Muscle of leg (tissue), 11 donors: ENCODE data around the gene SYNGAP1. TPM values are rescaled to one million over a fixed set of nuclear protein-coding genes. Genes with fewer than 3 reads are reported as not detected.
"Not testable (repeated sequence)": the region's sequence is repeated elsewhere in the genome, so short reads cannot be mapped to it uniquely, and the experiment has no call there.

Experiments
- DNase-seq: peaks from one replicate; pipeline ENCODE4 v3.0.0; 2013
- H3K27ac ChIP-seq: one replicate; pipeline ENCODE4 v1.5.1; 2013; ENCODE audit warnings: mild to moderate bottlenecking, low read length, control low read depth
- H3K27me3 ChIP-seq: one replicate; pipeline ENCODE4 v1.6.1; 2013; ENCODE audit warnings: low read length; ENCODE audit not compliant: control insufficient read depth, insufficient read depth
- H3K36me3 ChIP-seq: one replicate; pipeline ENCODE4 v1.6.1; 2013; ENCODE audit warnings: low read length; ENCODE audit not compliant: control insufficient read depth, insufficient read depth
- H3K4me1 ChIP-seq: one replicate; pipeline ENCODE4 v1.6.1; 2013; ENCODE audit warnings: low read length; ENCODE audit not compliant: control insufficient read depth, insufficient read depth
- H3K4me3 ChIP-seq: one replicate; pipeline ENCODE4 v1.5.1; 2013; ENCODE audit warnings: low read length, control low read depth
- H3K9me3 ChIP-seq: replicated peaks from 2 replicates; pipeline ENCODE4 v1.6.1; 2013; ENCODE audit warnings: low read depth, low read length; ENCODE audit not compliant: control insufficient read depth
- WGBS: methylation state at CpG from one replicate; pipeline ENCODE4 v1.1.5; 2013; ENCODE audit warnings: missing lambda C conversion rate; ENCODE audit not compliant: insufficient coverage; 5-methylcytosine and 5-hydroxymethylcytosine counted together
- polyA plus RNA-seq, 8 donors: library from polyadenylated mRNA; unstranded; fragments of 120-200 nt; gene quantifications; one replicate each; pipeline versions ENCODE4 v1.2.1 to v1.2.3, GENCODE V29; 2013; ENCODE audit warnings: inconsistent platforms in 1 of 8, low replicate concordance in 1 of 8; ENCODE audit not compliant: insufficient read length in 8 of 8, insufficient read depth in 1 of 8
- total RNA-seq: library from RNA; stranded (reverse); fragments of 120-200 nt; gene quantifications from one replicate; pipeline ENCODE4 v1.2.4, GENCODE V29; 2013

Gene SYNGAP1
- total and polyA plus RNA-seq, 9 donors: 4.5 to 42.6 (median 19.8) TPM

DNA sequence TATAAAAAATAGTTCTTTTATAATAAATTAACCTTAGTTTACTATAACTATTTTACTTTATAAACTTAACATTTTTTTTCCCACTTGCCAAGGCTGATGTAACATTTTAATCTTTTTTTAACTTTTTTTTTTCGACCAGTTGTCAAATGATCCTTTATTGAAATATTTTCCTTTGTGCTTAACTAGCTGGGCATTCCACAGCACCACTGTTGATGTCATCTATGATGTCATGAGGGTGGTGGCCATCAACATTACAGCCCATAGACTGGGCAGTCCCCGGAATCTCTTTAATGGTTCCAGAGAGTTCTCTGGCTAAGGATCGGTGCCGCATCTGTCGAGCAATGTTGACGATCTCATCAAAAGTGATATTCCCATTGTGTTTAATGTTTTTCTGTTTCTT is 20.0 kb upstream of the SYNGAP1 start:
- peaks cover 37% of the 10 kb centered on the region for H3K36me3 ChIP-seq
- H3K9me3 ChIP-seq, DNase-seq, H3K27me3 ChIP-seq, H3K4me3 ChIP-seq, H3K27ac ChIP-seq, H3K4me1 ChIP-seq: not testable (repeated sequence)
- no CpG with 5 or more reads among the region's 6 CpGs for WGBS

GRCh38 chr6:33404884-33405283 is 15.0 kb upstream of the SYNGAP1 start:
- Histone ChIP-seq H3K36me3 (peaks cover 41% of the 10 kb centered on the region), H3K9me3 (no peaks in the 10 kb centered on the region), H3K4me3 (no peak overlapping the region), H3K27me3 (no peaks in the 10 kb centered on the region), H3K27ac (no peak overlapping the region), H3K4me1 (peaks cover 3% of the 10 kb centered on the region)
- 93% methylated on average over 14 of the region's 17 CpGs for WGBS
- DNase-seq: no peak

- 92% methylated on average over 15 of the region's 15 CpGs for WGBS
- no peak overlapping the region for H3K27ac ChIP-seq
- H3K36me3 ChIP-seq: peaks cover 41% of the 10 kb centered on the region
- peaks cover 3% of the 10 kb centered on the region for H3K4me1 ChIP-seq
- no peaks in the 10 kb centered on the region for H3K27me3 ChIP-seq
- H3K9me3 ChIP-seq: no peaks in the 10 kb centered on the region
- H3K4me3 ChIP-seq: no peak overlapping the region
- peak; percentile 7 for DNase-seq
These were observed 14.4 kb upstream of the SYNGAP1 start for GRCh38 chr6:33405386-33405940.

GRCh38 chr6:33406126-33406525 is 13.7 kb upstream of the SYNGAP1 start:
- no peak for DNase-seq
- Histone ChIP-seq H3K9me3 (no peaks in the 10 kb centered on the region), H3K36me3 (peaks cover 41% of the 10 kb centered on the region), H3K27ac (no peak overlapping the region), H3K4me1 (peaks cover 3% of the 10 kb centered on the region), H3K27me3 (no peaks in the 10 kb centered on the region), H3K4me3 (no peak overlapping the region)
- 93% methylated on average over 13 of the region's 17 CpGs for WGBS

GRCh38 chr6:33407132-33407718 is 12.6 kb upstream of the SYNGAP1 start:
- Histone ChIP-seq H3K4me3 (no peak overlapping the region), H3K36me3 (peaks cover 43% of the 10 kb centered on the region), H3K27ac (no peak overlapping the region), H3K4me1 (peaks cover 12% of the 10 kb centered on the region), H3K27me3 (no peaks in the 10 kb centered on the region), H3K9me3 (no peaks in the 10 kb centered on the region)
- DNase-seq: peak; percentile 67
- 96% methylated on average over 3 of the region's 5 CpGs for WGBS

- Histone ChIP-seq H3K4me1 (peaks cover 12% of the 10 kb centered on the region), H3K27me3 (no peaks in the 10 kb centered on the region), H3K4me3 (peak overlapping the region; percentile 75), H3K36me3 (peaks cover 46% of the 10 kb centered on the region), H3K9me3 (no peaks in the 10 kb centered on the region), H3K27ac (peak overlapping the region; percentile 100)
- WGBS: under 1% methylated on average over 46 of the region's 65 CpGs
- peak; percentile 99 for DNase-seq
These were observed 9.7 kb upstream of the SYNGAP1 start for GRCh38 chr6:33410050-33410710.

DNA sequence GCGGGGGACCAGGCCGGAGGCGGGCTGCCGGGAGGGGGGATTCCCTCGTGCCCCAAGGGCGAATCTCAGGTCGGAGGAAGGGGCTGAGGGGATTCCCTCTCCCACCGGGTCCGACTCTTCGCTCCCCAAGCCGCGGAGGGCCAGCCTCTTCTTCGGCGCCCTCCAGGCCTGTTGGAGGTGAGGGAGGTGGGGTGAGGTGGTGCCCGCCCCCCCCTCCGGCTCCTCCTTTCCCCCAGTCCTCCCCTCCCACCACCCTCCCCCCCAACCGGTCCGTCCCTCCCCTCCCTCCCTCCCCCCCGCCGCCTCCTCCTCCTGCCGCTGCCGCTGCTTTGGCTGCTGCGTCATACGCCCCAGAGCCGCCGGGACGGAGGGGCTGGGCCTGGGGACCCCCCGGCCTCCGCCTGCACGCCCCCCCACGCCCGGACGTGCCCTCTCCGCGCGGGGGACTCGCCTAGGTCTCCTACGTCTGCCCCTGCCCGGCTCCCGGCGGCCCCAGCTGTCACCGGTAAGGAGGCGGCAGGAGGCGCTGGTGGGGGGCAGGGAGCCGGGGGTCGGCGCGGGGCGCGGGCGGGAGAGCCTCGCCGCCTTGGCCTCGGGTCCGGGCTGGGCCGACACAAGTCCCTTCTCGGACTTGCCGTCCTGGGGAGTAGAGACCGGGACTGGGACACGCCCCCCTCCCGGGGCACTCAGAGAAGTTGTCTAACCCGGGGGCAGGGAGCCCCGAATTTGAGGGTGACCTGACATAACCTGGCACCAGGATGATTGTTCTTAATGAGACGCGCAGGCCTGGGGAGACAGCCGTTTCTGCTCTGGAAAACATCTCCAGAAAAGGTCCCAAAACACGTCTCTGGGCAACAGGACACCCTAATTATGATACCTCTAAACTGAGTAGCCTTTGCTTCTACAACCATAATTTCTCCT is 8.9 kb upstream of the SYNGAP1 start, which contains the start of gene PHF1:
Gene PHF1 (plus strand): TSS at position 304 of the 921 bp plus-strand sequence. CDS start 1,250 bp downstream, outside the sequence.
- Histone ChIP-seq H3K4me1 (peaks cover 16% of the 10 kb centered on the region), H3K27me3 (no peaks in the 10 kb centered on the region), H3K9me3 (no peaks in the 10 kb centered on the region), H3K36me3 (peaks cover 46% of the 10 kb centered on the region), H3K4me3 (peak within 1 kb of the TSS; percentile 75), H3K27ac (peak within 1 kb of the TSS; percentile 100)
- WGBS: under 1% methylated on average over 43 of the region's 67 CpGs
- DNase-seq: no peak

DNA sequence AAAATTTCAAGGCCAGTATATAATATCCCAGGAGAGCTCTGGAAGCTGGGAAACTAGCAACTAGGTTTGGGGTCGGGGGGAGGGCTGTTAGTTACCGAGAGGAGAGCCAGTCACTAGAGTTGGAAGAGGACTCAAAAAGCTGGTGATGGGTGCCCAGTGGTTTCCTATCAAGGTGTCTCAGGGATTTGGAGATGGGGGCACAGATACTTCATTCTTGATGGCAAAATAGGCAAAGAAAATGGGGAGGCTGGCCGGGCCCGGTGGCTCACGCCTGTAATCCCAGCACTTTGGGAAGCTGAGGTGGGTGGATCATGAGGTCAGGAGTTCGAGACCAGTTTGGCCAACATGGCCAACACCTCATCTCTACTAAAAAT is 8.2 kb upstream of the SYNGAP1 start:
- H3K27ac ChIP-seq: peak overlapping the region; percentile 97
- H3K9me3 ChIP-seq: no peaks in the 10 kb centered on the region
- WGBS: 63% methylated on average over 5 of the region's 6 CpGs
- peaks cover 22% of the 10 kb centered on the region for H3K4me1 ChIP-seq
- DNase-seq: no peak
- H3K4me3 ChIP-seq: peak overlapping the region; percentile 70
- no peaks in the 10 kb centered on the region for H3K27me3 ChIP-seq
- peaks cover 46% of the 10 kb centered on the region for H3K36me3 ChIP-seq

- WGBS: 100% methylated on average over 1 of the region's 10 CpGs
- H3K4me1 ChIP-seq: peaks cover 29% of the 10 kb centered on the region
- peaks cover 46% of the 10 kb centered on the region for H3K36me3 ChIP-seq
- H3K9me3 ChIP-seq: no peaks in the 10 kb centered on the region
- no peak overlapping the region for H3K27ac ChIP-seq
- DNase-seq: no peak
- no peaks in the 10 kb centered on the region for H3K27me3 ChIP-seq
- H3K4me3 ChIP-seq: no peak overlapping the region
These were observed 7.5 kb upstream of the SYNGAP1 start for GRCh38 chr6:33412140-33413009.
